ENCODE results near the gene TEX264.

The TEX264 gene

GRCh38 chr3:51676102-51676640 is 5.1 kb downstream of the TEX264 start:
- Histone ChIP-seq H3K4me3 (ENCODE audit: low read depth, low read length) (no peak overlapping the region), H3K9ac (ENCODE audit: low read length) (no peak overlapping the region), H3K27me3 (ENCODE audit: control insufficient read depth, insufficient read depth, low read length) (no peaks in the 10 kb centered on the region), H3K9me3 (ENCODE audit: control insufficient read depth, insufficient read depth, low read depth, low read length) (no peaks in the 10 kb centered on the region), H3K36me3 (ENCODE audit: control insufficient read depth, insufficient read depth, low read length) (no peaks in the 10 kb centered on the region; the same call in 1 of the 2 replicates), H3K27ac (ENCODE audit: low read depth, low read length) (no peak overlapping the region), H3K4me1 (ENCODE audit: control insufficient read depth, insufficient read depth, low read length) (peaks cover 12% of the 10 kb centered on the region; the same call in 1 of the 2 replicates)

GRCh38 chr3:51677358-51677757 is 6.3 kb downstream of the TEX264 start:
- Histone ChIP-seq H3K4me3 (ENCODE audit: low read depth, low read length) (no peak overlapping the region), H3K9ac (ENCODE audit: low read length) (no peak overlapping the region), H3K4me1 (ENCODE audit: control insufficient read depth, insufficient read depth, low read length) (peaks cover 13% of the 10 kb centered on the region; the same call in 1 of the 2 replicates), H3K27me3 (ENCODE audit: control insufficient read depth, insufficient read depth, low read length) (no peaks in the 10 kb centered on the region), H3K36me3 (ENCODE audit: control insufficient read depth, insufficient read depth, low read length) (no peaks in the 10 kb centered on the region; the same call in 1 of the 2 replicates), H3K27ac (ENCODE audit: low read depth, low read length) (no peak overlapping the region), H3K9me3 (ENCODE audit: control insufficient read depth, insufficient read depth, low read depth, low read length) (no peaks in the 10 kb centered on the region)

- Histone ChIP-seq H3K27me3 (ENCODE audit: control insufficient read depth, insufficient read depth, low read length) (no peaks in the 10 kb centered on the region), H3K9ac (ENCODE audit: low read length) (no peak overlapping the region)
These were observed 7.1 kb downstream of the TEX264 start for GRCh38 chr3:51678186-51678585.

GRCh38 chr3:51678641-51679040 is 7.6 kb downstream of the TEX264 start:
- no peaks in the 10 kb centered on the region for H3K9me3 ChIP-seq (ENCODE audit: control insufficient read depth, insufficient read depth, low read depth, low read length)
- H3K27me3 ChIP-seq (ENCODE audit: control insufficient read depth, insufficient read depth, low read length), result no peaks in the 10 kb centered on the region
- peaks cover 6% of the 10 kb centered on the region; the same call in 1 of the 2 replicates for H3K4me1 ChIP-seq (ENCODE audit: control insufficient read depth, insufficient read depth, low read length)
- no peak overlapping the region for H3K9ac ChIP-seq (ENCODE audit: low read length)
- no peak overlapping the region for H3K4me3 ChIP-seq (ENCODE audit: low read depth, low read length)
- no peak overlapping the region for H3K27ac ChIP-seq (ENCODE audit: low read depth, low read length)
- no peaks in the 10 kb centered on the region; the same call in 1 of the 2 replicates for H3K36me3 ChIP-seq (ENCODE audit: control insufficient read depth, insufficient read depth, low read length)

More at GRCh38 chr3:51678186-51678585, 7.1 kb downstream of the TEX264 start:
- Histone ChIP-seq H3K4me3 (ENCODE audit: low read depth, low read length) (no peak overlapping the region), H3K36me3 (ENCODE audit: control insufficient read depth, insufficient read depth, low read length) (no peaks in the 10 kb centered on the region; the same call in 1 of the 2 replicates), H3K4me1 (ENCODE audit: control insufficient read depth, insufficient read depth, low read length) (peaks cover 10% of the 10 kb centered on the region; the same call in 1 of the 2 replicates), H3K9me3 (ENCODE audit: control insufficient read depth, insufficient read depth, low read depth, low read length) (no peaks in the 10 kb centered on the region), H3K27ac (ENCODE audit: low read depth, low read length) (no peak overlapping the region)

- Histone ChIP-seq H3K4me1 (ENCODE audit: control insufficient read depth, insufficient read depth, low read length) (peaks cover 6% of the 10 kb centered on the region; the same call in 1 of the 2 replicates), H3K4me3 (ENCODE audit: low read depth, low read length) (no peak overlapping the region), H3K9me3 (ENCODE audit: control insufficient read depth, insufficient read depth, low read depth, low read length) (no peaks in the 10 kb centered on the region), H3K27me3 (ENCODE audit: control insufficient read depth, insufficient read depth, low read length) (no peaks in the 10 kb centered on the region), H3K27ac (ENCODE audit: low read depth, low read length) (no peak overlapping the region), H3K36me3 (ENCODE audit: control insufficient read depth, insufficient read depth, low read length) (peaks cover 2% of the 10 kb centered on the region), H3K9ac (ENCODE audit: low read length) (no peak overlapping the region)
These were observed 8.3 kb downstream of the TEX264 start for GRCh38 chr3:51679318-51679717.

- H3K9ac ChIP-seq (ENCODE audit: low read length), result no peak overlapping the region
- H3K4me1 ChIP-seq (ENCODE audit: control insufficient read depth, insufficient read depth, low read length), result peaks cover 6% of the 10 kb centered on the region; the same call in 1 of the 2 replicates
These were observed 8.7 kb downstream of the TEX264 start for GRCh38 chr3:51679777-51680176.

GRCh38 chr3:51680196-51680595 is 9.1 kb downstream of the TEX264 start:
- H3K27me3 ChIP-seq (ENCODE audit: control insufficient read depth, insufficient read depth, low read length), result no peaks in the 10 kb centered on the region
- H3K27ac ChIP-seq (ENCODE audit: low read depth, low read length), result no peak overlapping the region
- H3K4me1 ChIP-seq (ENCODE audit: control insufficient read depth, insufficient read depth, low read length), result peaks cover 6% of the 10 kb centered on the region; the same call in 1 of the 2 replicates
- no peaks in the 10 kb centered on the region for H3K9me3 ChIP-seq (ENCODE audit: control insufficient read depth, insufficient read depth, low read depth, low read length)
- H3K36me3 ChIP-seq (ENCODE audit: control insufficient read depth, insufficient read depth, low read length), result peaks cover 5% of the 10 kb centered on the region
- H3K4me3 ChIP-seq (ENCODE audit: low read depth, low read length), result no peak overlapping the region
- H3K9ac ChIP-seq (ENCODE audit: low read length), result no peak overlapping the region

More at GRCh38 chr3:51679777-51680176, 8.7 kb downstream of the TEX264 start:
- Histone ChIP-seq H3K4me3 (ENCODE audit: low read depth, low read length) (no peak overlapping the region), H3K27ac (ENCODE audit: low read depth, low read length) (no peak overlapping the region), H3K27me3 (ENCODE audit: control insufficient read depth, insufficient read depth, low read length) (no peaks in the 10 kb centered on the region), H3K36me3 (ENCODE audit: control insufficient read depth, insufficient read depth, low read length) (peaks cover 5% of the 10 kb centered on the region), H3K9me3 (ENCODE audit: control insufficient read depth, insufficient read depth, low read depth, low read length) (no peaks in the 10 kb centered on the region)

- Histone ChIP-seq H3K4me3 (ENCODE audit: low read depth, low read length) (no peak overlapping the region), H3K9ac (ENCODE audit: low read length) (no peak overlapping the region), H3K4me1 (ENCODE audit: control insufficient read depth, insufficient read depth, low read length) (peaks cover 6% of the 10 kb centered on the region; the same call in 1 of the 2 replicates), H3K27ac (ENCODE audit: low read depth, low read length) (no peak overlapping the region), H3K9me3 (ENCODE audit: control insufficient read depth, insufficient read depth, low read depth, low read length) (no peaks in the 10 kb centered on the region), H3K36me3 (ENCODE audit: control insufficient read depth, insufficient read depth, low read length) (peaks cover 6% of the 10 kb centered on the region), H3K27me3 (ENCODE audit: control insufficient read depth, insufficient read depth, low read length) (no peaks in the 10 kb centered on the region)
These were observed 9.7 kb downstream of the TEX264 start for GRCh38 chr3:51680663-51681230.

GRCh38 chr3:51681453-51681852 is 10.4 kb downstream of the TEX264 start:
- Histone ChIP-seq H3K27me3 (ENCODE audit: control insufficient read depth, insufficient read depth, low read length) (no peaks in the 10 kb centered on the region), H3K4me1 (ENCODE audit: control insufficient read depth, insufficient read depth, low read length) (peaks cover 11% of the 10 kb centered on the region; the same call in 1 of the 2 replicates), H3K4me3 (ENCODE audit: low read depth, low read length) (no peak overlapping the region), H3K27ac (ENCODE audit: low read depth, low read length) (no peak overlapping the region), H3K36me3 (ENCODE audit: control insufficient read depth, insufficient read depth, low read length) (peaks cover 12% of the 10 kb centered on the region), H3K9me3 (ENCODE audit: control insufficient read depth, insufficient read depth, low read depth, low read length) (no peaks in the 10 kb centered on the region), H3K9ac (ENCODE audit: low read length) (no peak overlapping the region)

GRCh38 chr3:51682079-51682478 is 11.0 kb downstream of the TEX264 start:
- no peak overlapping the region for H3K9ac ChIP-seq (ENCODE audit: low read length)
- H3K4me1 ChIP-seq (ENCODE audit: control insufficient read depth, insufficient read depth, low read length), result peaks cover 11% of the 10 kb centered on the region; the same call in 1 of the 2 replicates
- H3K27me3 ChIP-seq (ENCODE audit: control insufficient read depth, insufficient read depth, low read length), result no peaks in the 10 kb centered on the region
- no peak overlapping the region for H3K27ac ChIP-seq (ENCODE audit: low read depth, low read length)
- peaks cover 12% of the 10 kb centered on the region for H3K36me3 ChIP-seq (ENCODE audit: control insufficient read depth, insufficient read depth, low read length)
- H3K4me3 ChIP-seq (ENCODE audit: low read depth, low read length), result no peak overlapping the region
- no peaks in the 10 kb centered on the region for H3K9me3 ChIP-seq (ENCODE audit: control insufficient read depth, insufficient read depth, low read depth, low read length)

GRCh38 chr3:51682526-51682925 is 11.5 kb downstream of the TEX264 start:
- Histone ChIP-seq H3K9me3 (ENCODE audit: control insufficient read depth, insufficient read depth, low read depth, low read length) (no peaks in the 10 kb centered on the region), H3K4me3 (ENCODE audit: low read depth, low read length) (no peak overlapping the region), H3K9ac (ENCODE audit: low read length) (no peak overlapping the region), H3K4me1 (ENCODE audit: control insufficient read depth, insufficient read depth, low read length) (peaks cover 11% of the 10 kb centered on the region; the same call in 1 of the 2 replicates), H3K27me3 (ENCODE audit: control insufficient read depth, insufficient read depth, low read length) (no peaks in the 10 kb centered on the region), H3K36me3 (ENCODE audit: control insufficient read depth, insufficient read depth, low read length) (peaks cover 12% of the 10 kb centered on the region), H3K27ac (ENCODE audit: low read depth, low read length) (no peak overlapping the region)

Data from HUES6 (cell line).